DND-41 (cell line): ENCODE data around the gene TWF2.
A peak's percentile ranks its signal among the peaks of the same experiment; 100 is the strongest.

Source experiments
- ATAC-seq: fragments of 200-7000 bp; cut with Tn5 transposase; 3 replicates; pipeline ENCODE4 v1.9.1; 2021; ENCODE audit warnings: low read depth; ENCODE audit not compliant: insufficient read depth
- DNase-seq: peaks from one replicate; pipeline ENCODE4 v3.0.0-alpha.2; 2020
- H2AFZ ChIP-seq: 2 replicates; pipeline ENCODE4 v1.6.0; 2012; ENCODE audit warnings: low read depth, low read length
- H3K27ac ChIP-seq: 2 replicates; pipeline ENCODE4 v1.5.1; 2012; ENCODE audit warnings: low read length, inconsistent platforms
- H3K27me3 ChIP-seq: fragments of 200-600 bp; sonication (generic); 2 replicates; pipeline ENCODE4 v1.6.0; 2012; ENCODE audit warnings: low read length, mild to moderate bottlenecking, inconsistent platforms; ENCODE audit not compliant: insufficient read depth, poor library complexity
- H3K36me3 ChIP-seq: 2 replicates; pipeline ENCODE4 v1.5.1; 2012; ENCODE audit warnings: low read length, inconsistent platforms; ENCODE audit not compliant: insufficient read depth
- H3K4me1 ChIP-seq: 2 replicates; pipeline ENCODE4 v1.5.1; 2012; ENCODE audit warnings: mild to moderate bottlenecking, low read length; ENCODE audit not compliant: insufficient read depth
- H3K4me2 ChIP-seq: 2 replicates; pipeline ENCODE4 v1.6.0; 2012; ENCODE audit warnings: mild to moderate bottlenecking, moderate library complexity, low read length, inconsistent platforms; ENCODE audit not compliant: insufficient read depth
- H3K4me3 ChIP-seq, 2 experiments: fragments of 200-600 bp in 1 of 2; shearing (Covaris generic) in 1 of 2; 2 replicates each; pipeline ENCODE4 v1.5.1; 2012 to 2016; ENCODE audit warnings: inconsistent platforms in 2 of 2, low read length in 2 of 2, mild to moderate bottlenecking in 2 of 2, low read depth in 1 of 2, moderate library complexity in 1 of 2
- H3K79me2 ChIP-seq: 2 replicates; pipeline ENCODE4 v1.6.0; 2012; ENCODE audit warnings: low read length, inconsistent platforms; ENCODE audit not compliant: insufficient read depth
- H3K9ac ChIP-seq: 2 replicates; pipeline ENCODE4 v1.6.0; 2012; ENCODE audit warnings: low read depth, mild to moderate bottlenecking, inconsistent platforms, low read length, moderate library complexity
- H3K9me3 ChIP-seq: 2 replicates; pipeline ENCODE4 v1.5.1; 2012; ENCODE audit warnings: low read length, moderate library complexity, mild to moderate bottlenecking, inconsistent platforms; ENCODE audit not compliant: insufficient read depth, severe bottlenecking
- H4K20me1 ChIP-seq: 2 replicates; pipeline ENCODE4 v1.6.0; 2012; ENCODE audit warnings: low read length; ENCODE audit not compliant: insufficient read depth
- CTCF ChIP-seq: IDR thresholded peaks from 2 replicates; pipeline ENCODE4 v1.5.1; 2012; ENCODE audit warnings: borderline replicate concordance, low read length, moderate library complexity, mild to moderate bottlenecking; ENCODE audit not compliant: poor library complexity, severe bottlenecking; ENCODE audit errors: extremely low read depth
- EZH2 ChIP-seq: IDR thresholded peaks from 3 replicates; pipeline ENCODE4 v1.6.1; 2012; ENCODE audit warnings: borderline replicate concordance, low read depth, mild to moderate bottlenecking, moderate library complexity, low read length, inconsistent platforms; ENCODE audit not compliant: severe bottlenecking

Gene TWF2

GRCh38 chr3:52283306-52283705 lies 44.3 kb upstream of the TWF2 start:
- Histone ChIP-seq H2AFZ (no peak overlapping the region), H3K9me3 (no peaks in the 10 kb centered on the region), H4K20me1 (no peaks in the 10 kb centered on the region), H3K4me2 (no peak overlapping the region), H3K4me1 (peaks cover 25% of the 10 kb centered on the region), H3K27ac (no peak overlapping the region), H3K36me3 (no peaks in the 10 kb centered on the region), H3K79me2 (peaks cover 21% of the 10 kb centered on the region), H3K9ac (no peak overlapping the region), H3K27me3 (no peaks in the 10 kb centered on the region), H3K4me3 (no peak overlapping the region)
- no peak for DNase-seq
- no peak for ATAC-seq
- TF ChIP-seq EZH2 (no peak), CTCF (no peak)

GRCh38 chr3:52281981-52282801 lies 43.2 kb upstream of the TWF2 start:
- Histone ChIP-seq H4K20me1 (peaks cover 5% of the 10 kb centered on the region), H3K9me3 (no peaks in the 10 kb centered on the region), H3K27me3 (no peaks in the 10 kb centered on the region), H2AFZ (no peak overlapping the region), H3K27ac (no peak overlapping the region; the same call in 1 of the 2 replicates), H3K4me2 (no peak overlapping the region), H3K9ac (no peak overlapping the region), H3K79me2 (peaks cover 25% of the 10 kb centered on the region), H3K4me3 (no peak overlapping the region), H3K4me1 (peaks cover 25% of the 10 kb centered on the region), H3K36me3 (peaks cover 5% of the 10 kb centered on the region; the same call in 1 of the 2 replicates)
- DNase-seq (peak; percentile 24), ATAC-seq (no peak)
- no peak for TF ChIP-seq EZH2
- no peak for TF ChIP-seq CTCF

GRCh38 chr3:52280050-52280461 lies 41.1 kb upstream of the TWF2 start:
- Histone ChIP-seq H3K4me1 (peaks cover 36% of the 10 kb centered on the region), H2AFZ (no peak overlapping the region), H3K27ac (no peak overlapping the region), H3K9me3 (no peaks in the 10 kb centered on the region), H3K4me3 (no peak overlapping the region), H3K36me3 (peaks cover 24% of the 10 kb centered on the region), H3K79me2 (peaks cover 41% of the 10 kb centered on the region), H3K9ac (no peak overlapping the region), H3K4me2 (no peak overlapping the region; the same call in 1 of the 2 replicates), H4K20me1 (peaks cover 25% of the 10 kb centered on the region), H3K27me3 (no peaks in the 10 kb centered on the region)
- TF ChIP-seq CTCF = no peak
- no peak for TF ChIP-seq EZH2
- no peak for ATAC-seq
- DNase-seq = no peak
